Loucy (cell line): ENCODE measurements around the gene SETMAR.

Experiments used
- CTCF ChIP-seq: fragments of 200-600 bp; sonication (generic); conservative IDR thresholded peaks from 2 replicates; pipeline ENCODE4 v1.5.1; 2014; ENCODE audit warnings: mild to moderate bottlenecking, antibody characterized with exemption, low read length
- EZH2phosphoT487 ChIP-seq: fragments of 200-600 bp; IDR thresholded peaks from 2 replicates; pipeline ENCODE4 v1.6.1; 2018; ENCODE audit warnings: antibody characterized with exemption, mild to moderate bottlenecking, moderate library complexity, borderline replicate concordance

- TF ChIP-seq CTCF: peak; percentile 74
- no peak for TF ChIP-seq EZH2phosphoT487
These were observed 11.5 kb downstream of the SETMAR start for GRCh38 chr3:4314688-4315087.
